IMR-90 (cell line): ENCODE results near the gene NDUFA5.

Experiments used
- BHLHE40 ChIP-seq: fragments of 150-350 bp; IDR thresholded peaks from 2 replicates; pipeline ENCODE4 v1.6.1; 2016; ENCODE audit warnings: mild to moderate bottlenecking, low read depth, low read length
- CHD1 ChIP-seq: IDR thresholded peaks from 2 replicates; pipeline ENCODE4 v1.6.1; 2012; ENCODE audit warnings: low read depth, low read length, improper control_type of control experiment
- FOS ChIP-seq: fragments of 150-350 bp; IDR thresholded peaks from 2 replicates; pipeline ENCODE4 v1.6.1; 2016; ENCODE audit warnings: low read depth, low read length
- MAFK ChIP-seq: IDR thresholded peaks from 2 replicates; pipeline ENCODE4 v1.6.1; 2012; ENCODE audit warnings: low read depth, low read length, improper control_type of control experiment
- MAZ ChIP-seq: IDR thresholded peaks from 2 replicates; pipeline ENCODE4 v1.6.1; 2012; ENCODE audit warnings: low read depth, mild to moderate bottlenecking, low read length, improper control_type of control experiment, moderate library complexity, borderline replicate concordance
- MXI1 ChIP-seq: IDR thresholded peaks from 2 replicates; pipeline ENCODE4 v1.6.1; 2012; ENCODE audit warnings: low read depth, mild to moderate bottlenecking, low read length, moderate library complexity, borderline replicate concordance
- POLR2A ChIP-seq: IDR thresholded peaks from 2 replicates; pipeline ENCODE4 v1.6.1; 2012; ENCODE audit warnings: mild to moderate bottlenecking, low read depth, low read length
- RFX5 ChIP-seq: IDR thresholded peaks from 2 replicates; pipeline ENCODE4 v1.8.0; 2012; ENCODE audit warnings: low read depth, mild to moderate bottlenecking, low read length, moderate library complexity
- SMC3 ChIP-seq: fragments of 150-350 bp; IDR thresholded peaks from 2 replicates; pipeline ENCODE4 v1.6.1; 2016; ENCODE audit warnings: low read depth, mild to moderate bottlenecking, antibody characterized with exemption, low read length, moderate library complexity
- TF ChIP-seq, protein P1 (sequence below): conservative IDR thresholded peaks from 2 replicates; pipeline ENCODE4 v1.5.1; 2012; ENCODE audit warnings: mild to moderate bottlenecking, low read depth, low read length, improper control_type of control experiment

DNA sequence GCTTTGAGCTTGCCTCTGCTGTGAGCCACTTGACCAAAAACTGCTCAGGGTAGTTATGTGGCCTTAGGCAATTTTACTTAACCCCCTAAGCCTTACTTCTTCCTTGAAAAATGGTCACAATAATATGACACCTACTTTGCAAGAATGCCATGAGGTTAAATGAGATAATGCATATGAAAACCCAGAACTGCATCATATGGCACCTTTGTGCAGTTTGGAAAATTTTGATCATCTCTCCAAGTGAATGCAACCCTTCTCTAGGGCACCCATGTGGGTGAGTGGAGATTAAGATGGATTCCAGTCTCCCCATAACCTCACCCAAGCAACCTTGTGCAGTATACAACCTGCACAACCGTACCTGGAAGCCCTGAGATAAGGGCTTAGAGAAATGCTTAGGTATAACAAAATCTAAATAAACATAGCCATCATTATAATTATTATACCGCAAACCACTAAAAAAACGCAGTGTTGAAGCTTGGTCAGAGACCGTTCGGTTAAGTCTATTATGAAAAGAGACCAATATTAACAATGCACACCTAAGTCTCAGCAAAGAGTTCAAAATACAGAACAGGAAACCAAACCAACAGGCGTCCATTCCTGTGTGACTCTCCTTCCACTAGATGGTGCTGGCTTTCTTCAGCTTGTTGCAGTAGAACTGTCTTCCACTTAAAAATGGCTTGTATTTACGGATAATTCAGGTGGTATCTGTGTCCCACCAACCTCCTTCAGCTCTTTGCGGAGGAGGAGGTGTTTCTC, 23.0 kb upstream of the NDUFA5 start:
- TF ChIP-seq, protein P1, sequence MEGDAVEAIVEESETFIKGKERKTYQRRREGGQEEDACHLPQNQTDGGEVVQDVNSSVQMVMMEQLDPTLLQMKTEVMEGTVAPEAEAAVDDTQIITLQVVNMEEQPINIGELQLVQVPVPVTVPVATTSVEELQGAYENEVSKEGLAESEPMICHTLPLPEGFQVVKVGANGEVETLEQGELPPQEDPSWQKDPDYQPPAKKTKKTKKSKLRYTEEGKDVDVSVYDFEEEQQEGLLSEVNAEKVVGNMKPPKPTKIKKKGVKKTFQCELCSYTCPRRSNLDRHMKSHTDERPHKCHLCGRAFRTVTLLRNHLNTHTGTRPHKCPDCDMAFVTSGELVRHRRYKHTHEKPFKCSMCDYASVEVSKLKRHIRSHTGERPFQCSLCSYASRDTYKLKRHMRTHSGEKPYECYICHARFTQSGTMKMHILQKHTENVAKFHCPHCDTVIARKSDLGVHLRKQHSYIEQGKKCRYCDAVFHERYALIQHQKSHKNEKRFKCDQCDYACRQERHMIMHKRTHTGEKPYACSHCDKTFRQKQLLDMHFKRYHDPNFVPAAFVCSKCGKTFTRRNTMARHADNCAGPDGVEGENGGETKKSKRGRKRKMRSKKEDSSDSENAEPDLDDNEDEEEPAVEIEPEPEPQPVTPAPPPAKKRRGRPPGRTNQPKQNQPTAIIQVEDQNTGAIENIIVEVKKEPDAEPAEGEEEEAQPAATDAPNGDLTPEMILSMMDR: peak; percentile 60
- no peak for TF ChIP-seq MAZ
- TF ChIP-seq MXI1: no peak
- TF ChIP-seq FOS: no peak
- TF ChIP-seq SMC3: peak; percentile 30
- TF ChIP-seq MAFK: no peak
- no peak for TF ChIP-seq POLR2A
- no peak for TF ChIP-seq RFX5
- no peak for TF ChIP-seq CHD1
- TF ChIP-seq BHLHE40: no peak
